ENCODE data around the gene FSTL3. TPM values are rescaled to one million over a fixed set of nuclear protein-coding genes. Genes with fewer than 3 reads are reported as not detected.

The FSTL3 gene
- total RNA-seq, 1 experiment from 2014 or later, result 29.1 TPM

GRCh38 chr19:723714-724113 is 47.5 kb downstream of the FSTL3 start:
- POLR2A ChIA-PET, result interaction anchor here (1.2 kb wide), 1 partner anchor 43 kb away, joined by 5 read pairs; no protein-coding TSS in a partner anchor
- Histone ChIP-seq H3K4me1 (ENCODE audit: control insufficient read depth in 1 of 2, insufficient read depth in 2 of 2, low read length in 2 of 2) (peaks cover 11 to 14% of the 10 kb centered on the region in 2 experiments), H3K9ac (ENCODE audit: low read length) (no peak overlapping the region), H4K20me1 (ENCODE audit: insufficient read depth) (no peaks in the 10 kb centered on the region), H3K9me2 (ENCODE audit: insufficient read depth) (no peaks in the 10 kb centered on the region), H3K27ac (ENCODE audit: low read depth, low read length) (no peak overlapping the region), H3K9me3 (ENCODE audit: control insufficient read depth in 1 of 2, insufficient read depth in 1 of 2, low read depth in 1 of 2, low read length in 2 of 2) (no peaks in the 10 kb centered on the region), H3K4me2 (ENCODE audit: low read length) (no peak overlapping the region), H3K36me3 (ENCODE audit: control insufficient read depth in 1 of 2, insufficient read depth in 2 of 2, low read length in 2 of 2) (no peaks in the 10 kb centered on the region; a peak in 1 of 4 replicates), H3K27me3 (ENCODE audit: insufficient read depth, low read length) (no peaks in the 10 kb centered on the region), H2AFZ (ENCODE audit: low read depth, low read length, poor library complexity, severe bottlenecking) (no peak overlapping the region), H3K4me3 (replicated peaks in 1 of 2; ENCODE audit: low read depth in 1 of 2, low read length in 2 of 2) (no peak overlapping the region), H3K79me2 (ENCODE audit: insufficient read depth, low read length) (no peaks in the 10 kb centered on the region)
- intact Hi-C loops (cut with micrococcal nuclease), result no loop called here
- BruUV-seq (replicated peaks), result no TSS peak
- CTCF ChIA-PET, result interaction anchor here (1.7 kb wide), 1 partner anchor 11 kb away, joined by 4 read pairs; no protein-coding TSS in a partner anchor
- ATAC-seq, result no peak
- RAD21 ChIA-PET (ENCODE audit: low non-redundant PET in 1 of 2, low total read pairs in 2 of 2, uncharacterized antibody in 2 of 2, unreplicated experiment in 2 of 2), result no interaction called here
- TF ChIP-seq EZH2phosphoT487 (IDR thresholded peaks at IDR 0.05; ENCODE audit: borderline replicate concordance) (no peak), ZBTB33 (IDR thresholded peaks at IDR 0.05; ENCODE audit: extremely low read depth, insufficient replicate concordance, low read length) (no peak), SRF (IDR thresholded peaks at IDR 0.05; ENCODE audit: low read depth) (no peak), ZFX (IDR thresholded peaks at IDR 0.05) (no peak), REST (IDR thresholded peaks at IDR 0.05; ENCODE audit: low read depth) (no peak), SIN3A (IDR thresholded peaks at IDR 0.05; ENCODE audit: low read depth) (no peak), FOSL1 (IDR thresholded peaks at IDR 0.05; ENCODE audit: low read depth) (no peak), MAX (IDR thresholded peaks at IDR 0.05) (no peak), JUND (IDR thresholded peaks at IDR 0.05) (no peak), CTCF (IDR thresholded peaks at IDR 0.05 in 2 of 3, conservative IDR thresholded peaks at IDR 0.05 in 1 of 3; ENCODE audit: borderline replicate concordance in 1 of 3, insufficient read depth in 1 of 3, low read depth in 2 of 3, low read length in 2 of 3) (no peak), CEBPB (IDR thresholded peaks at IDR 0.05; ENCODE audit: low read depth) (no peak), ATF3 (IDR thresholded peaks at IDR 0.05) (no peak), RAD21 (IDR thresholded peaks at IDR 0.05; ENCODE audit: low read depth) (no peak), YY1 (IDR thresholded peaks at IDR 0.05; ENCODE audit: extremely low read depth, insufficient replicate concordance, low read depth, low read length) (no peak), EGR1 (IDR thresholded peaks at IDR 0.05; ENCODE audit: low read depth) (no peak), ELF1 (IDR thresholded peaks at IDR 0.05; ENCODE audit: borderline replicate concordance, low read depth) (no peak), POLR2A (IDR thresholded peaks at IDR 0.05; ENCODE audit: borderline replicate concordance, extremely low read depth, insufficient read depth, insufficient read length) (no peak), POLR2AphosphoS5 (IDR thresholded peaks at IDR 0.05; ENCODE audit: low read depth, low read length) (no peak)
- no peak for DNase-seq (ENCODE audit: low read depth, low spot score)
